HFFc6 (cell line): ENCODE measurements around the gene UVRAG. TPM values are rescaled to one million over a fixed set of nuclear protein-coding genes. Genes with fewer than 3 reads are reported as not detected.

ENCODE experiments used
- DNase-seq: peaks from one replicate; pipeline ENCODE4 v3.0.0-alpha.2; 2018
- H3K27ac Mint-ChIP-seq: 2 replicates; pipeline ENCODE4 v1.8.0; 2020; ENCODE audit warnings: mild to moderate bottlenecking, mixed read lengths
- H3K27me3 Mint-ChIP-seq: 2 replicates; pipeline ENCODE4 v1.8.0; 2021; ENCODE audit warnings: mild to moderate bottlenecking, moderate library complexity, mixed read lengths; ENCODE audit not compliant: insufficient read depth
- H3K36me3 Mint-ChIP-seq: 2 replicates; pipeline ENCODE4 v1.8.0; 2021; ENCODE audit warnings: low read depth, mixed read lengths
- H3K4me1 Mint-ChIP-seq: 2 replicates; pipeline ENCODE4 v1.8.0; 2020; ENCODE audit warnings: low read depth, mixed read lengths
- H3K4me3 Mint-ChIP-seq: 2 replicates; pipeline ENCODE4 v1.8.0; 2020; ENCODE audit warnings: mild to moderate bottlenecking, moderate library complexity, mixed read lengths
- H3K9me3 Mint-ChIP-seq: 2 replicates; pipeline ENCODE4 v1.8.0; 2020; ENCODE audit warnings: mild to moderate bottlenecking, mixed read lengths
- CTCF ChIP-seq: fragments of 200-600 bp; sonication (generic); IDR thresholded peaks from 2 replicates; pipeline ENCODE4 v1.5.0; 2021; ENCODE audit warnings: antibody characterized with exemption, mild to moderate bottlenecking
- total RNA-seq, 6 experiments: library from RNA; stranded (reverse); fragmentation: NEBNext Ultra II Directional; extraction: Animal tissue kit (Norgen Biotek cat#: 25700); gene quantifications; 2 replicates in 1 of 6; 3 replicates in 5 of 6; pipeline ENCODE4 v1.2.3, GENCODE V29; 2021

The UVRAG gene
- total RNA-seq, 6 experiments from 2014 or later = 9.4 to 12.9 (median 10.7) TPM

- no peaks in the 10 kb centered on the region for H3K9me3 Mint-ChIP-seq
- H3K4me3 Mint-ChIP-seq = no peak overlapping the region
- TF ChIP-seq CTCF = no peak
- H3K4me1 Mint-ChIP-seq = peaks cover 23% of the 10 kb centered on the region
- no peaks in the 10 kb centered on the region; the same call in 1 of the 2 replicates for H3K27me3 Mint-ChIP-seq
- peak; percentile 4 for DNase-seq
- H3K27ac Mint-ChIP-seq = no peak overlapping the region
- peaks cover 6% of the 10 kb centered on the region; the same call in 1 of the 2 replicates for H3K36me3 Mint-ChIP-seq
These were observed 139.0 kb downstream of the UVRAG start for GRCh38 chr11:75954039-75954438.

- Mint-ChIP-seq H3K36me3 (peaks cover 12% of the 10 kb centered on the region), H3K9me3 (no peaks in the 10 kb centered on the region), H3K27ac (no peak overlapping the region), H3K4me3 (no peak overlapping the region), H3K27me3 (no peaks in the 10 kb centered on the region; the same call in 1 of the 2 replicates), H3K4me1 (peaks cover 23% of the 10 kb centered on the region)
- TF ChIP-seq CTCF = no peak
- DNase-seq = no peak
These were observed 140.4 kb downstream of the UVRAG start for GRCh38 chr11:75955443-75955842.

DNA sequence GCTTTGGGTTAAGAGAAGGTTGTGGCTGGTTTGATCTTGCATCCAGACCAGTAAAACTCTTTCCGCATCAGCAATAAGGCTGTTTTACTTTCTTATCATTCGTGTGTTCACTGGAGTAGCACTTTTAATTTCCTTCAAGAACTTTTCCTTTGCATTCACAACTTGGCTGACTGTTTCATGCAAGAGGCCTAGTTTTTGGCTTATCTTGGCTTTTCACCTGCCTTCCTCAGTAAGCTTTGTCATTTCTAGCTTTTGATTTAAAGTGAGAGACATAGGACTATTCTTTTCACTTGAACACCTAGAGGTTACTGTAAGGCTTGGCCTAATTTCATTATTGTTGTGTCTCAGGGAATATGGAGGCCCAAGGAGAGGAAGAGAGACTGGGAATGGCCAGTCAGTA lies 144.5 kb downstream of the UVRAG start:
- no peaks in the 10 kb centered on the region for H3K9me3 Mint-ChIP-seq
- TF ChIP-seq CTCF = no peak
- H3K27me3 Mint-ChIP-seq = no peaks in the 10 kb centered on the region; the same call in 1 of the 2 replicates
- H3K4me1 Mint-ChIP-seq = peaks cover 7% of the 10 kb centered on the region
- H3K4me3 Mint-ChIP-seq = no peak overlapping the region
- no peak overlapping the region for H3K27ac Mint-ChIP-seq
- peaks cover 20% of the 10 kb centered on the region for H3K36me3 Mint-ChIP-seq
- DNase-seq = no peak

DNA sequence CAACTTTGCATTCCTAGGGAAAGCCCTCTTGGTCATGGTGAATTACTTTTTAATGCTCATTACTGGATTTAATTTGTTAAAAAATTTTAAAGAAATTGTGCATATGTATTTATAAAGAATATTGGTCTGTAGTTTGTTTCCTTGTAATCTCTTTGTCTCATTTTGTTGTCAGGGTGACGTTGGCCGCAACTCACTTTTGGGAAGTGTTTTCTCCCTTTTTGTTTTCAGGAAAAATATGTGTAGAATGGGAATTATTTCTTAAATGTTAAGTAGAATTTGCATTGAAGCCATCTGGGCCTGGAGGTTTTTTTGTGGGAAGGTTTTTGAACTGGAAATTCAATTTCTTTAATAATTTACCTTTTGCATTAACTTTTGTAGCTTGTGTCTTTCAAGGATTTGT lies 149.1 kb downstream of the UVRAG start:
- Mint-ChIP-seq H3K27ac (no peak overlapping the region), H3K27me3 (no peaks in the 10 kb centered on the region), H3K4me3 (no peak overlapping the region), H3K36me3 (peaks cover 17% of the 10 kb centered on the region; the same call in 1 of the 2 replicates), H3K4me1 (peaks cover 32% of the 10 kb centered on the region), H3K9me3 (no peaks in the 10 kb centered on the region)
- no peak for TF ChIP-seq CTCF
- DNase-seq = no peak

GRCh38 chr11:75966537-75967287 lies 151.7 kb downstream of the UVRAG start:
- peaks cover 27% of the 10 kb centered on the region for H3K36me3 Mint-ChIP-seq
- no peaks in the 10 kb centered on the region for H3K27me3 Mint-ChIP-seq
- peaks cover 49% of the 10 kb centered on the region for H3K4me1 Mint-ChIP-seq
- H3K27ac Mint-ChIP-seq = peak overlapping the region; percentile 84
- H3K4me3 Mint-ChIP-seq = peak overlapping the region; percentile 65
- H3K9me3 Mint-ChIP-seq = peaks cover 8% of the 10 kb centered on the region
- peak; percentile 74 for DNase-seq
- no peak for TF ChIP-seq CTCF
